Eye (tissue), 1 donor: ENCODE measurements around the gene PHF14.
A peak's percentile ranks its signal among the peaks of the same experiment; 100 is the strongest.

ENCODE experiments used
- DNase-seq: peaks from one replicate; pipeline ENCODE4 v3.0.0-alpha.2; 2015

The PHF14 gene

GRCh38 chr7:11212816-11213215, 239.1 kb downstream of the PHF14 start:
- DNase-seq = peak; percentile 39

- no peak for DNase-seq
Observed at GRCh38 chr7:11213266-11213665, 239.6 kb downstream of the PHF14 start.

DNA sequence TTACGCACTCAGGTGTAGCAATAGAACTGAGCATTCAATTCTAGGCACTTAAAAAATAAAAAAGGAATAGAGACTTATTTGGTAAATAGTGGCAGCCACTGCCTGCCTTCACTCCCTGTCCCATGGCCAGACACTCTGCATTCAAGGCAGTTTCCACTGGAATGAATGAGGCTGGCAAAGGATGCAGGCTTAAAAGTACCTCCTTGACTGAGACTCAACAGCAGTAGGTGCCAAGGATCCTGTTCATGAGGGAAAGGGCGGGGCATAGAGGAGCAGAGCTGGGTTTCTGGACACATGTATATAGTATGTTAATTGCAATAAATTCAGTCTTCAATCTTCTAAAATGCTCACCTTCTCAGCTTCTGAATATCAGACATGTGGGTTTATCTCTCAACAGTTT, 242.6 kb downstream of the PHF14 start:
- DNase-seq = no peak

GRCh38 chr7:11217848-11218565, 244.3 kb downstream of the PHF14 start:
- DNase-seq = no peak
